Endothelial cell of hepatic sinusoid (primary cell): ENCODE measurements around the gene CNDP2.

Experiments used
- in situ Hi-C: cut with HindIII; loops from 2 replicates; pipeline ENCODE4 v1.10.0; 2017; ENCODE audit warnings: low sequenced_read_pairs

CNDP2 gene

DNA sequence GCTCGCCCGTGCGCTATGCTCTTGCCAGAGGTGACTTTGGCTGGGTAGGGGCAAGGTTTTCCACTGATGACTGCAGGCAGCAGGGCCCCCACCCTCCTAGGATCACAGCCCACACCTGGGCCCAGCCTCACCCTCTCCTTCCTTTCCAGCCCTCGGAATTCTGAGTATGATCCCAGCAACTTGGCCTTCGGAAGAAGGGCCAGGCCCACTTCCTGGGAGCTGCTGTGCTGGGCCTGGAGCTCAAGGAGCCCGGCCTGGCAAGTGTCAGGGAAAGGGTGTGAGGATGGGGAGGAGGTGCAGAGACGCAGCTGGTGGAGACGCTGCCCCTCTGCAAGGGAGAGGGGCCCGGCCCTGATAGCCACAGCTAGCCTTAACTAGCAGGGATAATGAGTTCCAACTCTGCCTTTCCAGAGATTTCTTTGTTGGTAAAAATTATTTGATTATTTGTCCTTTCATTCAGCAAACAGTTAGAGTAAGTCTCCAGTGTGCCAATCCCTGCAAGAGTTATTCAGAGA, 36.4 kb downstream of the CNDP2 start:
- in situ Hi-C loops: no loop called here

DNA sequence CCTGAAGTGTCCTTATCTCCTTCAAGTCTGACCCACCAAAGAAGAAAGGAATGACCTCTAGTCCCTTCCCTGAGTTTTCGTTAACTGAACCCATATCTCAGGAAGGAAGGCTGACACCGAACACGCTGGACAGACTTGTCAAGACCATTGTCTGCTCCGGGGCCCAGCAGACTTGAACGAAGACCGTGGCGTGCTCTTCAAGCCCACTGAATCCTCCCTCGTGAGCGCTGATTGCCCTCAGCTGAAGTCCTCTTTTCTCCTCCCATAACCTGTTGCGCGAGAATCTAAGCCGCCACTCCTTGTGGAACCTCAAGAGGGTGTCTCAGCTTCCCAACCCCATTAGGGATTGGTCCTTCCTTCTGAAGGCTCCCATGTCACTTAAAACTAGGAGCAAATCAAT, 37.5 kb downstream of the CNDP2 start:
- in situ Hi-C loops: no loop called here

DNA sequence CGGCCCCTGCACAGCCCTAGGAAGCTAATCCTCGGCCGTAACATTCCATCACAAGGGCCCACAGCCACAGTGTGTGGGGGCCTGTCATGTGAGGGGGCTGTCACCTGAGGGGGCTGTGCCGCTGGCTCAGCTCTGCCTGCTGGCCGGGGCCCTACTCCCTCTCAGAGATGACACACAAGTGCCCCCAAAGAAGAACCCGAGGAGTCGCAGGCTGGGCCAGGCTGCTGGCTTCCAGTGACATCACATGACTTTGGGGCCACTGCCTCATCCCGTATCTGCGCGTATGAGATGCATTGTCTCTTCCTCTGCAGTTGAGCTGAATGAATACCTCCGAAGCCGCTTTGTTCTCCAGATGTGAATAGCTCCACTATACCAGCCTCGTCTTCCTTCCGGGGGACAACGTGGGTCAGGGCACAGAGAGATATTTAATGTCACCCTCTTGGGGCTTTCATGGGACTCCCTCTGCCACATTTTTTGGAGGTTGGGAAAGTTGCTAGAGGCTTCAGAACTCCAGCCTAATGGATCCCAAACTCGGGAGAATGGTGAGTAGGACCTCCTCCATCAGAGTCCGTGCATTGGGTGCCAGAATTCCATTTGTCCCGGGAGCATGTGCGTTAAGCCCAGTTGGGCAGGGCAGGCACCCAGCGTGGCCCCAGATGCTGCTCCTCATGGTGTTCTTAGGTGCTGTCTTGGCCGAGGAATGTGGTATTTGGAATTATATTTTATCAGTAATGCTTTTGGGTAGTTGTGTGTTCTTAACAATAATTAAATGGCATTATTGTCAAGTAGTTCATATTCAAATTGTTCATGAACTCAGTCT, 38.2 kb downstream of the CNDP2 start, which contains the start of gene CNDP1:
Gene CNDP1 (plus strand): TSS at position 351 of the 820 bp plus-strand sequence. CDS start 168 bp downstream, at position 519.
- in situ Hi-C loops: no loop called here

DNA sequence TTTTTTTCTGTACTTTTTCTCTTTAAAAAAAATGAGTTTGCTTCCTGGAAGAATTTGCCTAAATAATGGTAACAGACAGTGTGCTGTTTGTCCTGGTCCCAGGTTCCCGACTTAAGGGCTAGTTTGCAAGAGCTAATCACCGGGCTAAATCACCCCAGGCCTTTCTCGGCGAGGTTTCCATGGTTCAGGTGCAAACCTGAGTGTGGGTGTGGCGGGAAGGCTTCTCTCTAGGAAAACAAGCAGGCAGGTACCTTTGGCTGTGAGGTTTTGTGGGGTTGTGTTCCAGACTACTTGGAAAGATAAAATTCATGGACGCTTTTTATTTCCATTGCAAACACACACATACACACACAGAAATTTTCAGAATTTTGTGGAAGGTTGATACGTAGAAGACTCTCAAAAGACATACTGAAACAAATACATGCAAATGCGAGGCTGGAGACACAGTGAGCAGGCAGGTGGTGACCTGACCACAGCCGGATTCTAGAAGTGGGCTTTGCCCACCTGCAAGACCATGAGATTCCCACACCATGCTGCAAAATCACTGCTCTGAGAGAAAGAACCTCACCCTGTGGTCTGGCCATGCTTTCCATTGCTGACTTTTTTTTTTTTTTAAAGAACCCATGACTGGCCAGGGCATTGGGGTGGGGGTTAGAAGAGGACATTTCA, 39.0 kb downstream of the CNDP2 start:
- in situ Hi-C loops: no loop called here

DNA sequence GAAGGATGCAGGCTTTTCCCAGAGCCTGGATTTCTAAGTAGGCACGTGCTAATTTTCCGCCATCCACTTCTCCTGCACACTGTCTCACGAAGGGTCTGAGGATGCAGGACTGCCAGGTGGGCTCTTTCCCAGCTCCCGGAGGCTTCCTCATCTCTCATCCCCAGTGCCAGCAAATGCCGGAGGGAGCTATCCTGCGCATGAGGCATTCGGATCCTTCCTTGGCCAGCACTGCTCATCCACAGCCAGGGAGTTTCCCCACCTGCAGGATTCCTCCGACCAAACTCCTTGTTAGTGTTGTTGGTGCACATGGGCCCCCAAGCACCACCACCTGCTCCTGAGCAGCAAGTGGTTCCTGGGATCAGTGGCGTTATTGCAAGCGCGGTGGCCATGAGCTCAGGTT, 43.1 kb downstream of the CNDP2 start:
- in situ Hi-C loops: no loop called here

DNA sequence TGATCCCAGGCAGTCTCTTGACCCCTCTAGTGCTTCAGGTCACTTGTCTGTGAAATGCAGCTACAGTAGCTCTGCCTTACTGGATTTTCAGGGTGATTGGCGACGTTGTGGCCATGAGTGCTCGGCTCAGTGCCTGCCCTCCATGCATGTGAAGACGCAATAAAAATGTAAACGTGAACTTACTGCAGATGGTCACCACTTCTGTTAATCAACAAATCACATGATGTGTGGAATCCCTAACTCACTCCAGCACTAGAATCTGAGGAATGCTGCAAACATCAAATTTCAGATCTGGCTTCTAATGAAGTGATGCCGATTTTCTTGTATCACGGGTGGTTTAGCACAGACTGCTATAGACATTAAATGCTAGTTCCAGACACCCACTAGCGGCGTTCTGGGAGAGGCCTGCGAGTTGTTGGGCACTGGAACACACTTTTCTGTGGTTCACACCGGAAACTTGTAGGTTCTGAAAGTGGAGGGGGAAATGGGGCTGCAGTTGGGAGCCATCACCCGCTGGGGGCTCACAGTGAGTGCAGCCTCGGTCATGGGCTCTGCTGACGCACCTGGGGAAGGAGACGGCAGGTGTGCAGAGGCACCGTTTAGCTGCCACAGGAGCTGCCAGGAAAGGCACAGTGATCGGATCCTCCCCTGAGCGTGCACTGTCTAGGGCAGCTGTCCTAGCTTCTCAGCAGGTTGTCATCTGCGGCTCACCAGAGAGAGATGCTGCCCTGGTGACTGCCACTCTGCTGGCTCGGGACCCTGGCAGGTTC, 44.7 kb downstream of the CNDP2 start:
- in situ Hi-C loops: no loop called here

DNA sequence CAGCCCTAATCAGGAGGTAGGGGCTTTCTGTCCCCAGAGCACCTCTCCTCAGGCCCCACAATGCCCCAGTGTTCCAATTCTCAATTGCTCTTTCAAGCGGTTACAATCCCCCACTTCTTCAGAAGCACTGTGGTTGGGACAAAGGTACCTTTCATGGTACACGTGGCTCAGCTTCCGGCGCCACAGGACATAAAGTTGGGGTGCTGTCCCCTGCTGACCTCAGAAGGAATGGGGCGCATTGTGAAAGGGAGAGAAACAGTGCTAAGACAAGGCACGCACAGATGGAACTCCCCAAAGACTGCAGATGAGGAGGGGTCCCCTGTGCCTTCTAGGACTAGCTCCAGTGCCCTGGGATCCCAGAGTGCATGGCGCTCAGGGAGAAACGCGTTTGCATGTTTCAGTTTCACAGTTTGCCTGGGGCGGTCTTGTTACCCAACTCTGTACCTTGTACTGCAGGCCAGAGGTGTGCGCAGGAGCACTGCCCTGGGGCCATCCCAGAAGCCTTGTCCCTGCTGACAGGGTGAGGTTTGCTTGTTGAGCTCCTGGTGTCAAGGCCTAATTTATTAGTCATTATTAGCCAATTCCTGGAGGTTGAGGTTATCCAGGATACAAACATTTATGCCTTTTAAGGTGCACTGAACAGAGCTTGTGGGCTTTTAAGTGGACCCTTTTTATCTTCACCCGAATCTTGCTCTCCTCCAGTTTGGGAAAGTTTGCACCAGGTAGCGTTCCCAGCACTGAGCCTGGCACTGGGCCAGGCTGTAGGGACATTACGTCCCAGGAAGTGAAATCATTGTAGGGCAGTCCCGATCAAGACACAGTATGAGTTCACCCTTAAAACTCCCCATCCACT, 45.8 kb downstream of the CNDP2 start:
- in situ Hi-C loops: no loop called here

DNA sequence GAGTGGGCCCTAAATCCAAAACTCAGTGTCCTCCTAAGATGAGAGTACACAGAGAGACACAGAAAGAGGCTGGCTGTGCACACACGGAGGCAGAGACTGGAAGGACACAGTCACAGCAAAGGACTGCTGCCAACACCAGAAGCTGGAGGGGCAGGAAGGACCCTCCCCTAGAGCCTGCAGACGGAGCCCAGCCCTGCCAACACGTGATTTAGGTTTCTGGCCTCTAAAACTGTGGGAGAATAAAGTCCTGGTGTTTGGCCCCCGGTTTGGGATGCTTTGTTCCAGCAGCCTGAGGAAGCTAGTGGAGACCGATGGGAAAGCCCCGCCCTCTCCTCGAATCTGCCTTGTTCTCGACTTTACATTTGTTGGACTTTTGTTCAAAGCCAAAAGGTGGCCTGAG, 48.7 kb downstream of the CNDP2 start:
- in situ Hi-C loops: no loop called here

DNA sequence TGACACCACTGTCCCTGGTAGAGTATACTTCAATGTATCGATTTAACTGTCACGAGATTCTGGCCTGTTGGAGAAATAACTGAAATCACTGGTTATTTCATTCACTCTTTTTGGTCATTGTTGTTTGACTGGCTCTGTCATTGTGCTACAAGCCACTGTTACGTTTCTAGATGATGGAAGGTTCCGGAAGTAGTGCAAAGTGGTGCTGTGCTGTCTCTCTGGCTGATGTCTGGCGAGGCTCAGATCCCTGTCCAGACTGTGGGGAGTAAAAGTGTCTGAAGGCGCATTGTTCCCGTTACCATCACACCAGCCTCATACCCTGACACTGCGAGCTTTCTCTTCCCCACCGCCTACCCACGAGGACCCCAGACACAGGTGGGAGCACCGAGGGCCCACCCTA, 49.8 kb downstream of the CNDP2 start:
- in situ Hi-C loops: no loop called here

DNA sequence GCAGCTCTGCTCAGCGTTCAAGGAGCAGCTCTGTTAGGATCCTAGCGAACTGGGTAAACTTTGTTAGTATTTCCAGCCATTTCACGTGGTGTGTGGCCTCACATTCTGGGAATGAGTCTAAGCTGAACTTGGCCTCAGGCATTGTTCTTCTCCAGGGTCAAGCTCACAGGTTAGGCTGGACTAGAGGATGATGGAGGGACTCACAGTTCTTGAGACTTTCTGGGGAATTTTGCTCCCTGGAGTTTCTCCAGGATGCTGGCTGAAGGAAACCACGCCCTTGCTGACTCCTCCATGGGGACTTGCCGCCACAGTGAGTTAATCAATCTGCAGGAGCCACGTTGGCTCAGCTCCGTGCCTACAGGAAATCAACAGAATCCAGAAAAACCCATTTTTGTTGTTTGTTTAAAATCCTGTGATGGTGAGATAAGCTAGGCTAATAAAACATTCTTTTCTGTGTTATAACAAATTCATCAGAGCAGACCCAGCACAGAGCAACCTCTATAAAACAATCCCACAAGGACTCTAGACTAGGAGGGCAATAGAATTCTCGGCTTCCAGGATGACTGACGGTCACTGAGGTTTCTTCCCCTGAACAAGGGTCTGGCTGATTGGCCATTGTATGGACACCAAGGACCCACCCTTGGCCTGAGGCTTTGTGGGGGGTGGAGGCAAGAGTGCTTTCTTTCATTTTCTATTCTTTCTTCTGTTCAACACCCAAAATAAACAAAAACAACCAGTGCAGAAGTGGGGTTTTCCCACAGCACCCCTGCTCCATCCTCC, 50.8 kb downstream of the CNDP2 start:
- in situ Hi-C loops: no loop called here

DNA sequence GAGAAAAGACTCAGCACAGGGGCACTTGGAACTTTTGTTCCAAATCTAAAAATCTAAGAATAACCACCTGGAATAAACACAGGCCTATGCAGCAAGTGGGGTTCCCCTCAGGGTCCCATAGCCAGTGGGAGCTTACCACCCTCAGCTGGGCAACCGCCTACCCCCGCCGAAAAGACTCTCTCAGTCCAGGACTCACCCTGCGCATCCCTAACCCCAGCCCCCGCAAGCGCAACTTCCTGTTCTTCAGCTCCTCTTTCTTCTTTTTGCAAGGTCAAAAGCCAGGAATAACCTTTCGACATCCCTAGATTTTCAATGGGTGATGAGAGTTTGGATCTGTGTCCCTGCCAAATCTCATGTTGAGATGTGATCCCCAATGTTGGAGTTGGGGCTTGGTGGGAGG, 51.7 kb downstream of the CNDP2 start:
- in situ Hi-C loops: no loop called here

DNA sequence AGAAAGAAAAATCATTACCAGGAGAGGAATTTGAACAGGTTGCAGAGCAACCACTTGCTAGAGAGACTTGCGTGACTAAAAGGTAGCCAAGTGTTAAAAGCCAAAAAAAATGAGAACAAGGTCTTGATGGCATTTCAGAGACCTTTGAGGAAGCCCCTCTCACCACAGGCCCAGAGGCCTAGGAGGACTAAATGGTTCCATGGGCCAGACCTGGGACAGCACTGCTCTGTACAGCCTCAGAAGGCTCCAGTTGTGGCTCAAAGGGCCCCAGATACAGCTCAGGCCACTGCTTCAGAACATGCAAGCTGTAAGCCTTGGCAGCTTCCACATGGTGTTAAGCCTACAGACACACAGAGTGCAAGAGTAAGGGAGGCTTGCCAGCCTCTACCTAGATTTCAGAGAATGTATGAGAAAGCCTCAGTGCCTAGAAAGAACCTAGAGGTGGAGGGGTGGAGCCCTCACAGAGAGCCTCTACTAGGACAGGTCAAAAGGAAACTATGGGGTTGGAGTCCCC, 53.5 kb downstream of the CNDP2 start:
- in situ Hi-C loops: no loop called here

DNA sequence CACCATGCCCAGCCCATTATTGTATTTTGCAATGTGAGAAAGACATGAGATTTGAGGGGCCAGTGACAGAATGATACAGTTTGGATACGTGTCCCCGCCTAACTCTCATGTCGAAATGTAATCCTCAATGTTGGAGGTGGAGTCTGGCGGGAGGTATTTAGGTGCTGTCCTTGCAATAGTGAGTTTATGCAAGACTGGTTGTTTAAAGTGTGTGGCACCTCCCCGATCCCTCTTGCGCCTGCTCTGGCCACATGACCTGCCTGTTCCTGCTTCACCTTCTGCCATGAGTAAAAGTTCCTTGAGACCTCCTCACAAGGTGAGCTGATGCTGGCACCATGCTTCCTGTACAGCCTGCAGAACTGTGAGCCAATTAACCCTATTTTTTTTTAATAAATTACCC, 54.7 kb downstream of the CNDP2 start:
- in situ Hi-C loops: no loop called here

DNA sequence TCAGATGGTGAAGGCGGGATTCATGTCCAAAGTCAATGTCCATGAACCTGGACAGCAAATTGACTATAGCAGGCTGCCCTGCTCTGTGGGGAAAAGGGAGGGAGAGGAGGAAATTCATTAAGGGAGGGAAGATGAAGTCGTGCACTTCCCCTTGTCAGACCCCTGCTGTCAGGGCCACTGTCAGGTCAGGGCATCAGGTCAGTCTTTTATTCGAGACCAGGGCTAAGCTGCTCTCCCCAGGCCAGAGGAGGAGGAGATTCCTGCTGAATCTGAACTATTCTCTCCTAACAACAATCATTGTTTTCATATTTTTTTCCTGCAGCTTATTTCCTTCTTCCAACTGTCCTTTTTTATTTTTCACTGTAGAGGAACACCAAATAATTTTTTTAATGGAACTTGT, 55.3 kb downstream of the CNDP2 start:
- in situ Hi-C loops: no loop called here

DNA sequence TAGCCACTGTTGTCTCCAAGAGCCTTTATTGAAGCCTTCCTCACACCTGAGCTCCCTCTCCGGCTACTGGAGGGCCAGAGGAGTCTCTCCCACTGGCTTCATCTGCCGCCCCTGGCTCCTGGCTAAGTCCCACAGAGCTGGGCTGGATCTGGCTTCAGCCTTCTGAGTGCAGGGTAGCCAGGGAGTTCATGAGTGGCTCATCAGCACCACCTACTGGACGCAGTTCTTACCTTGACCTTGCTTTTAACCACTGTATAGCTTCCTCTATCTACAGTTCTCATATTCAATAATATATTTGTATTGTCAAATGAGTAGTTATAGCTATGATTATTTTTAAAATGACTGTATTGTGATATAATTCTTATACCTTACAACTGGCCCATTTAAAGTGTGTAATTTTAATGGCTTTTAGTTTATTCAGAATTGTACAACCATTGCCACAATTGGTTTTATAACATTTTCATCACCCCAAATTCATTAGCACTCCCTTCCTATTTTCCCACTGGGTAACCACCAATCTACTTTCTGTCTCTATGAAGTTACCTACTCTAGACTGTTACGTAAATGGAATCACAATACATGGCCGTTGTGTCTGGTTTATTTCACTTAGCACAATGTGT, 55.9 kb downstream of the CNDP2 start:
- in situ Hi-C loops: no loop called here

DNA sequence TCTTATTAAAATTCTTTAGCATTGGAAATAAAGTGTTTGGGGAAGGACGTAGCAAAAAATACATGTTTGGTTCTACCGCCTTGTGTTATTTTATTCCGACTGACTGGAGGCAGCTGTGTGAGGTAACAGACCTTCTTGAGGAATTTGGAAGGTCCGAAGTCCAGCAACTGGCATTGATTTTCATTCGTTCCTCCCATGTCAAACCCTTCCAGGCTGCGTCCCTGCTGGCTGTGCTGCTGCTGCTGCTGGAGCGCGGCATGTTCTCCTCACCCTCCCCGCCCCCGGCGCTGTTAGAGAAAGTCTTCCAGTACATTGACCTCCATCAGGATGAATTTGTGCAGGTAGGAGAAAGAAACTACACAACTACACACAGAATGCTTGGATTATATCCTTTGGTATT, 60.0 kb downstream of the CNDP2 start:
- in situ Hi-C loops: no loop called here

DNA sequence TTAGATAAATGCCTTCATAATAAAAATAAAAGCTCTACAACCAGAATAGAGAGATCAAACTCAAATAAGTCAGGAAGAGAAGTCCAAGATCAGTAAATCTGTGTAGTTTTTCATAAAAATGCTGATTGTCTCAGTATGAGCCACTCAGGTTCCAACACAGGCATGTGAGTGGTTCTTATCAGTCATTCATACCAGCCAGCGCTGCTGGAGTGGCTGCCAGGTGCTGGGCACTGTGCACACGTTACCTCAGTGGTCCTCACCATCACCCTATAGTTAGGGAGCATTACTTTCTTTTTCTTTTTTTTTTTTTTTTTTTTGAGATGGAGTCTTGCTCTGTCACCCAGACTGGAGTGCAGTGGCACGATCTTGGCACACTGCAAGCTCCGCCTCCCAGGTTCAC, 61.9 kb downstream of the CNDP2 start:
- in situ Hi-C loops: no loop called here

DNA sequence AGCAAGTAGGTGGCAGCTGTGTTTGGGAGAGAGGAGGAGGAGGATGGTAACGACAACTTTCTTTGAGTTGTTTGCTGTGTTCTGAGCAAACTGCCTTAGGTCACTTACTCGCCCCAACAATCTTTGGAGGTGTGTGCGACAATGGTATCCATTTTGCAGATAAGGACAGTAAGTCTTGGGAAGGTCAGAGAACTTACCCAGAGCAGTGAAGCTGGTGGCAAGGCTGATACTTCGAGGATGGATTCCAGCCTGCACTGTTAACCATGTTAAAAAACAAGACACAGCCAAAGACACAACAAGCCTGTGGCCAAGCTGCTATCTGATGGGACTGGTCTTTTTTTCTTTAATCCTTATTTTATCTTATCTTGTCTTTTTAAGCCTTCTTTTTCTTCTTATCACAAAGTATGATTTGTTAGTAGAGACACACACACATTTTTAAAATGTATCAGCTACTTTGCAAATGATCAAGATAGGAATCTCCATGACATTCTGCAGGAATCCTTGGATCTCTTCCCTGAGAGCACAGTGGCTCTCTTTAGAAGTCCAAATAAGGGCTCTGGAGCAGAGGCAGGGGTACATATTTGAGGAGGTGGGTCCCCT, 66.1 kb downstream of the CNDP2 start:
- in situ Hi-C loops: no loop called here

DNA sequence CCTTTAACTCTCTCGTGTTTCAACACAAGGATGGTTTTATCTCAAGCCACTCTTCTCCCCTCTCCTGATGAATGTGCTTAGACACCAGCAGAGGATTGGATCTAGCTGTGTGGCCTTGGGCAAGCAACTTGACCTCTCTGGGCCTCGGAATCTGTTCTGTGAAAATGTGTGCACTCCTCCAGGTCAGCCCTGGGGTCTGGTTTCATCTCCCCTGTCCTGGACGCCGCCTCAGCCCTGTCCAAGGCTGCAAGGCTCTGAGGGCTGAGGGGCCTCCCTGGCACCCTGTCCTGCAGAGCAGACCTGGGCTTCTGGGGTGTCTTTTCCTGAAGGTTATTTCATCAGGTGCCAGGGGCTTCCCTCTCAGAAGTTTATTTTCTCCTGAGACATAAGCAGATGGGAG, 66.6 kb downstream of the CNDP2 start:
- in situ Hi-C loops: no loop called here
